Left lung (tissue), 10 donors: Measurements from ENCODE around the gene RBP2. TPM values are rescaled to one million over a fixed set of nuclear protein-coding genes. Genes with fewer than 3 reads are reported as not detected.

Experiments used
- ATAC-seq: fragments of 200-7000 bp; cut with Tn5 transposase; one replicate; pipeline ENCODE4 v1.9.1; 2020; ENCODE audit warnings: moderate library complexity
- DNase-seq, 4 donors: peaks; one replicate each; pipeline ENCODE4 v3.0.0-alpha.2; 2013 to 2020
- H3K27ac ChIP-seq, 2 donors: fragments of 200-600 bp; sonication (generic) in 1 of 2; one replicate each; pipeline versions ENCODE4 v1.5.0 to v1.8.0; 2020 to 2021
- H3K27me3 ChIP-seq, 2 donors: fragments of 200-600 bp; sonication (generic) in 1 of 2; one replicate each; pipeline versions ENCODE4 v1.5.0 to v1.8.0; 2020 to 2021
- H3K36me3 ChIP-seq, 2 donors: fragments of 200-600 bp; sonication (generic) in 1 of 2; one replicate each; pipeline versions ENCODE4 v1.5.0 to v1.8.0; 2020 to 2021
- H3K4me1 ChIP-seq, 2 donors: fragments of 200-600 bp; one replicate each; pipeline ENCODE4 v1.8.0; 2021
- H3K4me3 ChIP-seq, 2 donors: fragments of 200-600 bp; sonication (generic) in 1 of 2; one replicate each; pipeline versions ENCODE4 v1.5.0 to v1.8.0; 2020 to 2021; ENCODE audit warnings: mild to moderate bottlenecking in 1 of 2
- H3K9me3 ChIP-seq, 2 donors: fragments of 200-600 bp; sonication (generic) in 1 of 2; one replicate each; pipeline versions ENCODE4 v1.5.0 to v1.8.0; 2020 to 2021
- intact Hi-C, 2 donors: fragments of 100-400 bp; cut with DNase I; formaldehyde crosslinking; loops; one replicate each; pipeline versions ENCODE4 v1.11.2 to v1.14.2; 2022
- polyA plus RNA-seq, 6 donors: library from polyadenylated mRNA; unstranded; fragments of 120-200 nt; gene quantifications; one replicate each; pipeline ENCODE4 v1.2.1, GENCODE V29; 2013; ENCODE audit not compliant: insufficient read length in 6 of 6
- total RNA-seq, 2 donors: library from RNA; stranded (reverse); fragmentation: NEBNext Ultra II Directional; extraction: Animal tissue kit (Norgen Biotek cat#: 25700); gene quantifications; one replicate each; pipeline ENCODE4 v1.2.1, GENCODE V29; 2021
- TF ChIP-seq, protein P1 (sequence below), 2 donors: fragments of 200-600 bp; sonication (generic) in 1 of 2; IDR thresholded peaks; one replicate each; pipeline versions ENCODE4 v1.5.0 to v1.8.0; 2021; ENCODE audit warnings: antibody characterized with exemption in 2 of 2
- donor health status: DM: no; HTN: yes; CAD: no.
- donor health status: DM: no; HTN: no; CAD: no.

The RBP2 gene
- total and polyA plus RNA-seq, 8 donors, result 0.26 to 9.3 (median 0.70) TPM; not detected in 1

DNA sequence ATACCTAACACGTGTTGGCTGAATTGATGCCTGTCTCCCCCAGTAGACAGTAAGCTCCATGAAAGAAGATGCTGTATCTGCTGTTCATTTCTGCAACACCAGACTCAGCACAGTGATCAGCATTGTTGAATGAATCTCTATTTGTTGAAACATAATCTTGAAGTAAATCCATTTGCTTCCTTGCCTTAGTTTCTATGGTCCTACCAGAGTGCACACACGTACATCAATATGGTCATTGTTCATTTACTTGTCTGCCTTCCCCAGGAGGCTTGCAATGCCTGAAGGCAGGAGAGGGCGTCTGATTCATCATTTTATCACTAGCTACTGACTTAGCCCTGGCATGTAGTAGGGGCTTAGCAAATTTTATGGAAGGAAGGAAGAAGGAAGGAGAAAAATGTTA is 19.2 kb downstream of the RBP2 start:
- no peaks in the 10 kb centered on the region for H3K36me3 ChIP-seq

DNA sequence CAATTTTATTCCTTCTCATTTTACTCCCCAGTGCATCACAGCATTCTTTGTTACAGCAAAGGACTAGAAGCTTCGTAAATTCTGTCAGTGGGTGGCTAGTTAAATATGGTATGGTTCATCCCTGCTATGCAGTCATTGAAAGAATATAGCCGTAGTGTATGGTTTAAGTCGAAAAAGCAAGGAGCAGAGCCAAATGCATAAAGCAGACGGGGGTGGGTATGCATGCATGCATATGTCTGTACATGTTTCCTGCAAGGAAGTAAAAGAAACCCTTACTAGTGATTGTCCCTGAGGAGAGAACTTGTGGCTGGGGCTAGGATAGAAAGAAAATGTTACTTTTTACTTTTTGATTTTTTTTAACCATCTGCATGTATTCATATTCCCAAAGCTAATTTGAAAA is 19.9 kb downstream of the RBP2 start:
- no peaks in the 10 kb centered on the region for H3K27me3 ChIP-seq
- ATAC-seq (no peak), DNase-seq (no peak)
- TF ChIP-seq, protein P1, sequence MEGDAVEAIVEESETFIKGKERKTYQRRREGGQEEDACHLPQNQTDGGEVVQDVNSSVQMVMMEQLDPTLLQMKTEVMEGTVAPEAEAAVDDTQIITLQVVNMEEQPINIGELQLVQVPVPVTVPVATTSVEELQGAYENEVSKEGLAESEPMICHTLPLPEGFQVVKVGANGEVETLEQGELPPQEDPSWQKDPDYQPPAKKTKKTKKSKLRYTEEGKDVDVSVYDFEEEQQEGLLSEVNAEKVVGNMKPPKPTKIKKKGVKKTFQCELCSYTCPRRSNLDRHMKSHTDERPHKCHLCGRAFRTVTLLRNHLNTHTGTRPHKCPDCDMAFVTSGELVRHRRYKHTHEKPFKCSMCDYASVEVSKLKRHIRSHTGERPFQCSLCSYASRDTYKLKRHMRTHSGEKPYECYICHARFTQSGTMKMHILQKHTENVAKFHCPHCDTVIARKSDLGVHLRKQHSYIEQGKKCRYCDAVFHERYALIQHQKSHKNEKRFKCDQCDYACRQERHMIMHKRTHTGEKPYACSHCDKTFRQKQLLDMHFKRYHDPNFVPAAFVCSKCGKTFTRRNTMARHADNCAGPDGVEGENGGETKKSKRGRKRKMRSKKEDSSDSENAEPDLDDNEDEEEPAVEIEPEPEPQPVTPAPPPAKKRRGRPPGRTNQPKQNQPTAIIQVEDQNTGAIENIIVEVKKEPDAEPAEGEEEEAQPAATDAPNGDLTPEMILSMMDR (IDR thresholded peaks at IDR 0.05), result no peak
- H3K9me3 ChIP-seq, result no peaks in the 10 kb centered on the region
- no peak overlapping the region for H3K27ac ChIP-seq
- no peak overlapping the region for H3K4me3 ChIP-seq
- no peaks in the 10 kb centered on the region for H3K4me1 ChIP-seq
- no peaks in the 10 kb centered on the region for H3K36me3 ChIP-seq
- intact Hi-C loops, result no loop called here

More for the DNA sequence above, 19.2 kb downstream of the RBP2 start:
- ATAC-seq (no peak), DNase-seq (no peak)
- Histone ChIP-seq H3K4me1 (no peaks in the 10 kb centered on the region), H3K4me3 (no peak overlapping the region), H3K27ac (no peak overlapping the region), H3K9me3 (no peaks in the 10 kb centered on the region), H3K27me3 (no peaks in the 10 kb centered on the region)
- TF ChIP-seq, protein P1 (IDR thresholded peaks at IDR 0.05), result no peak
- intact Hi-C loops, result no loop called here

DNA sequence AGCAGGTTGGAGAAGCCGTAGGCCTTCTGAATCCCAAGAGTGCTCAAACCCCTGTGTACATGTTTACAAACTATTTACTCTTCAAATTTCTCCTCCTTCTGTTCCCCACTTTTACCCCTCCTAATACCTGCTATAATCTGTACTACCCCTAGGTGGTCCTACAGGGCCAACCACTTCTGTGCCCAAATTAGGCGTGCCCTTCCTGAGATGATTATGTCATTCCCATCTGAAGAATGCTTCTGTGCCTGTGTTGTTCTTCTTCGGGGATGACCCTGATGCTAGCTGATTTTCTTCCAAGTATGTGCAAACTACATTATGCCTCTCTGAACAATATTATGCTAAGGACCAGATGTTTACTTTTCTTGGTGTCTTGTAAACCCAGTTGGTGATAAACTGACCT is 20.5 kb downstream of the RBP2 start:
- no peaks in the 10 kb centered on the region for H3K27me3 ChIP-seq

DNA sequence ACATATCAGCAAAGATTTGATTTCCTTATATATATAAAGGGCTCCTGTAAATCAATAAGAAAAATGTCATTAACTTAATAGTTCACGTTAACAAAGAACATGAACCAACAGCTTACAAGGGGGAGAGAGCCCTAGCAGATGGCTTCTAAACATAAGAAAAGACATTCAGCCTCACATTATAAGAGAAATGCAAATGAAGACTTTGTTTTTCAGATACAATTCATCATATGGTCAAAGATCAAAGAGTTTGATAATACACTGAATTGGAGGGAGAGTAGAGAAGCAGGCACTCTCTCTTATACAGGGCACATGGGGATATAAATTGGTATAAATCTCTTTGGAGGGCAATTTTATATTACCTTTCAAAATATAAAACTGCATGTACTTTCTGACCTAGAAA is 21.1 kb downstream of the RBP2 start:
- H3K36me3 ChIP-seq, result no peaks in the 10 kb centered on the region
- ATAC-seq (no peak), DNase-seq (no peak)
- intact Hi-C loops, result no loop called here
- H3K27me3 ChIP-seq, result no peaks in the 10 kb centered on the region
- no peaks in the 10 kb centered on the region for H3K4me1 ChIP-seq
- no peak overlapping the region for H3K4me3 ChIP-seq
- H3K9me3 ChIP-seq, result no peaks in the 10 kb centered on the region
- H3K27ac ChIP-seq, result no peak overlapping the region
- TF ChIP-seq, protein P1 (IDR thresholded peaks at IDR 0.05), result no peak

More for the DNA sequence above, 20.5 kb downstream of the RBP2 start:
- no peak overlapping the region for H3K27ac ChIP-seq
- no peaks in the 10 kb centered on the region for H3K9me3 ChIP-seq
- intact Hi-C loops, result no loop called here
- ATAC-seq, result no peak
- no peak for DNase-seq
- no peaks in the 10 kb centered on the region for H3K4me1 ChIP-seq
- no peaks in the 10 kb centered on the region for H3K36me3 ChIP-seq
- TF ChIP-seq, protein P1 (IDR thresholded peaks at IDR 0.05), result no peak
- no peak overlapping the region for H3K4me3 ChIP-seq

DNA sequence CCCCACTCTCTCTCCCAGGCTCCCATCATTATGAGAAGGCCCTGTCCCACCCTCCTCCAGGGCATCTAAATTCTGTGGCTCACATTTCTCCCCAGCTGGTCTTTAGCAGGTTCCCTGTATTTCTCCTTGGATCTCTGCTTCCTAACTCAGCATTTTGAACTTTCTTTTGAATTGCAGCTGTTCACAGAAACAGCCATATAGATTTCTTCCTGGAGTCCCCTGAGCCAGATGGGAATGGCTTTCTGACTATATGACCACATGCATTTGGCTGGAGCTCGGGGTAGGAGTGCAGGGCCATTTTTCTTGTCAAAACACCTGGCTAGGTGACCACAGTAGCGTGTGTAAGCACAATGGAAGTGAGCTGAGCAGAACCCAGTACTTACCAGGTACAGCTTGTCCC is 22.0 kb downstream of the RBP2 start:
- Histone ChIP-seq H3K27me3 (no peaks in the 10 kb centered on the region), H3K4me1 (no peaks in the 10 kb centered on the region), H3K36me3 (no peaks in the 10 kb centered on the region), H3K27ac (no peak overlapping the region), H3K9me3 (no peaks in the 10 kb centered on the region), H3K4me3 (no peak overlapping the region)
- ATAC-seq, result no peak
- no peak for DNase-seq
- TF ChIP-seq, protein P1 (IDR thresholded peaks at IDR 0.05), result no peak
- intact Hi-C loops, result no loop called here
